Measurements from ENCODE around the gene JAGN1. TPM values are rescaled to one million over a fixed set of nuclear protein-coding genes. Genes with fewer than 3 reads are reported as not detected.

The JAGN1 gene
- total and polyA plus RNA-seq, 2 of the 8 experiments (the other 6 are each of a cell fraction or from before 2014, with no cell fraction given), result 26.9 to 51.6 TPM

DNA sequence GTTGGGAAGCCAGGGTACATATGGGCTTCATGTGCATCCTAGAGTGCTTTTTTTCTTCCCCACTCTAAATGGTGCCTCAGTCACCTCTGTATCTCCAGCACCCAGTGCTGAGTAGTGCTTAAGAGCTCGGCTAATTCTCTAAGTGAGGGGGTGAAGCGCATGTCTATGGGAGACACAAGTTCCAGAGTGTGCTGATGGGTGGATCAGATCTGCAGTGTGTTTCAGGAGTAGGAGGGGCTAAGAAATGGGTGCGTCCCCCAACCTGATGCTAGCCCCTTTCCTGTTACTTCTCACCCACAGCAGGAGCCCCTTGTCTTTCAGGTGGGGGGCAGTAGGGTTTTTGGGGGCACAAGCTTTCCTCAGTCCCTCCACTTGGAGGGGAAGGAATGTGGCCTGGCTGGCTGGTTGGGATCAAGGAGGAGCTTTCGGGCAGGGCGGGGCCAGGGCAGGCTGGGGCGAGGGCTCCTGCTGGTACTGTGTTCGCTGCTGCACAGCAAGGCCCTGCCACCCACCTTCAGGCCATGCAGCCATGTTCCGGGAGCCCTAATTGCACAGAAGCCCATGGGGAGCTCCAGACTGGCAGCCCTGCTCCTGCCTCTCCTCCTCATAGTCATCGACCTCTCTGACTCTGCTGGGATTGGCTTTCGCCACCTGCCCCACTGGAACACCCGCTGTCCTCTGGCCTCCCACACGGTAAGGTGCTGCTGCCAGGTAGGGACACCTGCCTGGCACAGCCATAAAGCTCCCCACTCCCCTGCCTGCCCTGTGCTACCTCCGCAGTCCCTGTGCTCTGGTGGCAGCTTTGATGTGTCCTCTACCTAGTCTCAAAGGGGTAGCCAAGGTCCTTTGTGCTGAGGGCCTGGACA, 12.2 kb downstream of the JAGN1 start, which contains the start of gene IL17RE (continued):
- TF ChIP-seq SP1 (IDR thresholded peaks at IDR 0.05; ENCODE audit: low read depth, low read length), result 0 out of 2 replicates have a peak, but pooled peaks have one; percentile 33
- TF ChIP-seq TCF12 (IDR thresholded peaks at IDR 0.05; ENCODE audit: low read depth, low read length), result no peak
